Erythroblast (primary cell): ENCODE results near the gene PHACTR3.

Source experiments
- DNase-seq, 2 experiments: peaks; one replicate each; lab custom pipeline; 2025; lab: John Stamatoyannopoulos, UW
- GATA1 ChIP-seq: IDR thresholded peaks from 2 replicates; pipeline ENCODE4 v1.6.1; 2011; ENCODE audit warnings: low read depth, mild to moderate bottlenecking, control low read depth, low read length, moderate library complexity
- POLR2A ChIP-seq: IDR thresholded peaks from 2 replicates; pipeline ENCODE4 v1.6.1; 2011; ENCODE audit warnings: mild to moderate bottlenecking, low read length

PHACTR3 gene

DNA sequence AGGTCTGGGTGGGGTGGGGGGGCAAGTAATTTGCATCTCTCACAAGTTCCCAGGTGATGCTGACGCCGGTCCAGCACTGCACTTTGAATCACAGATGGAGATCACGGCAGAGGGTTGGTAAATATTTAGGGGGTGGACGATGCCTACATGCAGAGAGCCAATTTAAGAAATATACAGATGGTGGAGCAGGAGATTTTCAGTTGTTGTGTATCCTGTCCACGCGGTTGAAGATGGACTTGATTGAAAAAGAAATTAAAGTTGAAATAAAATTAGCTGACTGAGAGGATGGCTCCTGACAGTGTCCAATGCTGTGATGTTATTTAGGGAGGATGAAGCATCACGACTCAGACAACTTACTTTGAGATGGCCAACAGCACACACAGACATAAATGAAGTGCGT, 74.6 kb downstream of the PHACTR3 start:
- no peak for DNase-seq
- no peak for TF ChIP-seq POLR2A
- TF ChIP-seq GATA1 = no peak

DNA sequence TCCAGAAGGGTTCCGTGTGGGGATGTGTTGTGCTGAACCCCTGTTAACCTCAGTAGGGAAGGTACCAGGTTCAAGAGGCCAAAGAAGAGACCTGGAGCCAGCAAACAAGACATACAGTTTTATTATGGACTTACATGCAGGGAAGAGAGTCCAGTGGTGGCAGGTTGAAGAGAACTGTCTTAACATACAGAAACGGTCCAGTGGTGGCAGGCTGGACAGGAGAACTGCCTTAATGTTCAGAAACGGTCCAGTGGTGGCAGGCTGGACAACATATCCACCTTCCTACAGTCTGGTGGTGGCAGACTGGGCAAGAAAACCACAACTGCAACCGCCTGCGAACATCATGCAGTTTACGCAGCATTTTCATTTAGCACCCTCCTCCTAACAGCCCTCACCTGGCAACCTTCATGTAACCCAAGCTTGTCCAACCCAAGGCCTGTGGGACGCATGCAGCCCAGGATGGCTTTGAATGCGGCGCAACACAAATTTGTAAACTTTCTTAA, 75.9 kb downstream of the PHACTR3 start:
- TF ChIP-seq POLR2A = no peak
- TF ChIP-seq GATA1 = no peak
- no peak for DNase-seq

- DNase-seq = no peak
- no peak for TF ChIP-seq GATA1
- no peak for TF ChIP-seq POLR2A
Observed at GRCh38 chr20:59680852-59681251, 76.5 kb downstream of the PHACTR3 start.

DNA sequence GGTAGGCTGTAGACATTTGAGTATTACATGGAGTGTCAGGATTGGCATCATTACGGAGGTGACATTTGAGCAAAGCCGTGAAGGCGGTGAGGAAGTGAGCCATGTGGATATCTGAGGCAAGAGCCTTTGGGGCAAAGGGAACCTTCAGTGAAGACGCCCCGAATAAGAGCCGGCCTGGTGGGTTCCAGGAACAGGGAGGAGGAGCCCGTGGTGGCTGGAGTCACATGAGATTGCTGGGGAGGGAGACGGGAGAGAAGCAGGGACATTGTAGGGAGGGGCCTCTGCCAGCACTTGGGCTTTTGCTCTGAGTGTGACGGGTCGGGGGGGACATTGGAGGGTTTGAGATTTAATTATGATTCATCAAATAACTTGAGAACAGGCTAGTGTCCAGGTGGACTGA, 78.3 kb downstream of the PHACTR3 start:
- TF ChIP-seq GATA1 (no peak), POLR2A (no peak)
- DNase-seq = no peak

GRCh38 chr20:59683181-59683580, 78.8 kb downstream of the PHACTR3 start:
- no peak for DNase-seq
- no peak for TF ChIP-seq POLR2A
- no peak for TF ChIP-seq GATA1

DNA sequence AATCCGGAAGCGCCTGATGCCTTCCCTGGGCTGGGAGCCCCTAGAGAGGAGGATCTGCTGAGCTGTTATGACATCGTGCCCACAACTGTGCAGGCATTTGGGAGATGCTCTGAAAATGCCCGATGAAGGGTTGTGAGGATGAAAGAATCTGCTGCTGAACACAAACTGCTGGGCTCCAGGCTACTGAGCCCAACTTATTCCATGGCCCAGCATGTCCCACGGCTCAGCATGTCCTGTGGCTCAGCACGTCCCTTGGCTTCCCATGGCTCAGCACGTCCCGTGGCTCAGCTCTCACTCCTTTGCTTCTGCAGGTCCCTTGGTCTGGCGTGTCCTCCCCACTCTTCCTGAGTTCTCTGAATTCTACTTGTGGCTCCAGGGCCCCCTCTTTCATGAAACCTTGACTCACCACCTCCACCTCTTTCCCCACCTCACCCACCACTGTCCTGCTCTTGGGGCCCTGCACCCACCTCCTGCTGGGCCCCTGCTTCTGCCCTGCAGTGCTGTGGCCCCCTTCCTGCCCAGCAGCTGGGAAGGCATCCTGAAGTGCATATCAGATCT, 80.4 kb downstream of the PHACTR3 start:
- DNase-seq = no peak
- TF ChIP-seq POLR2A = no peak

- TF ChIP-seq POLR2A = no peak
- no peak for TF ChIP-seq GATA1
- no peak for DNase-seq
Observed at GRCh38 chr20:59686404-59687346, 82.3 kb downstream of the PHACTR3 start.

DNA sequence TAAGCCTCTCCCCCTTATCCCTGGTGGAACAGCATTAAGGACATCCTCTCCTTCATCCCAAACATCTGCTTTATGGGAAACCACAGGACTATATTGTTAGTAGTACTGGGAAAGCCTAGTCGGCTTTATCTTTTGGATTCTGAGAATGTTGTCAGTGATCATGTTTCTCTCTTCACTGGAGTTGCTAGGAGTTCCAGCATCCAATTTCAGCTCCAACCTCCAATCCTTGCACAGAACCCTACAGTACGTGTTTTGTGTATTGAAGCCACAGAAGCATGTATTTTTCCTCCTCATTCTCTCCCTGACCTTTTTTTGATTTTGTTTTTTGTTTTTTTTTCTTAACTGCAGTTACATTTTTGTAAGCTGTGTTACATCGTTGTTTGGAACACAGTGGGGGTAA, 84.0 kb downstream of the PHACTR3 start:
- DNase-seq = no peak
- no peak for TF ChIP-seq POLR2A
- no peak for TF ChIP-seq GATA1

DNA sequence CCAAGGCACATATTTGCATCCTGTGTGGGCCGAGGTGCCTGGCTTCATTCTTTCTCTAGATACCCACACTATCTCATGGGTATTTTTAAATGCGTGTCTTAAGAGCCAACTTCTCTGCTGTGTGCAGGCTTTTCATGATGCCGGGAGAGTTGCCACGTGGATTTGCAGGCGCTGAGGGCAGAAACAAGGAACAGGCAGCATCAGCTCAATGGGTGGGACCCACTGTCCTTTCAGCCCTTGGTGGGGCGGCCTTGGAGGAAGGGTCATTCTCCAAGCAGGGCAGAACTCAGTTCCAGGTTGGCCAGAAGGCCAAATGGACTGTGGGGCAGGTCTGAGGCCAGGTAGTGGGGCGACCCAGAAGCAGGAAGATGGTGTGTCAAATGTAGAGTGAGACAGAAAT, 84.7 kb downstream of the PHACTR3 start:
- TF ChIP-seq GATA1 (no peak), POLR2A (no peak)
- no peak for DNase-seq

GRCh38 chr20:59690101-59690500, 85.8 kb downstream of the PHACTR3 start:
- no peak for DNase-seq
- TF ChIP-seq GATA1 (no peak), POLR2A (no peak)

GRCh38 chr20:59690976-59691375, 86.6 kb downstream of the PHACTR3 start:
- no peak for TF ChIP-seq POLR2A
- TF ChIP-seq GATA1 = no peak
- no peak for DNase-seq

DNA sequence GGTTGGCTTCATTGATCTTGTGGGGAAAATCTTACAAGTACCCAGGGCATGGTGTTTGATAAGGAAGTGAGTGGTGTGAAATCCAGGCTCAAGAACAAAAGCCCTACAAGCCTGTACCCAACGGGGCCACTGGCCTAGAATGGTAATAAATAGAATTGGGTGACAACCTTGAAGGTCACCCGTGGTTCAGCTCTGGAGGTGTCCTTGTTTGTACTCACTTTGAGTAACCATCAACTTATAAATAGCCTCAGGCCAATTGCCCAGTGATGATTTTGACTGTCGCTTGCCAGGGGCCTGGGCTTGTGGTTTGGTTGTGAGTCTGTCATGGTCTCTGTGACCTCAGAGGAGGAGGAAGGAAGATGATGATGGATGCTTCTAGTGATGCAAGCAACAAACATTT, 87.8 kb downstream of the PHACTR3 start:
- DNase-seq = no peak
- no peak for TF ChIP-seq GATA1
- no peak for TF ChIP-seq POLR2A

DNA sequence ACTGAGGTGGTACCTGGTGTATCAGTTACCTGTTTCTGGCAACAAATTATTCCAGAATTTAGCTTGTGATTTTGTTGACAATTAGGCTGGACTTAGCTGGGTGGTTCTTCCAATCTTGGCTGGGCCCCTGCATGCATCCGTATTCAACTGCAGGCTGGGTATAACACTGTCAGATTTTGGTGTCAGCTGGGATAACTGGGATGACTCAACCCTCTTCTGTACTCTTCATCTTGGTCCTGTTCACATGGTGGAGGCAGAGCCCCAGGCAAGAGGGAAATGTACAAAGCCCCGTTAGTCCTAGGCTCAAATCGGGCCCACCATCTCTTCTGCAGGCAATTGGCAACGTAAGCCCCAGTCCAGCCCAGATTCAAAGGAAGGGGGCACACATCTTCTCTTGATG, 89.2 kb downstream of the PHACTR3 start:
- DNase-seq = no peak

GRCh38 chr20:59696476-59696875, 92.1 kb downstream of the PHACTR3 start:
- TF ChIP-seq GATA1 (no peak), POLR2A (no peak)
- DNase-seq = no peak

More for the DNA sequence above, 89.2 kb downstream of the PHACTR3 start:
- TF ChIP-seq POLR2A (no peak), GATA1 (no peak)

- TF ChIP-seq GATA1 (no peak), POLR2A (no peak)
- no peak for DNase-seq
Observed at GRCh38 chr20:59697068-59697467, 92.7 kb downstream of the PHACTR3 start.
